ENCODE measurements around the gene GFOD2.

GFOD2 gene

GRCh38 chr16:67657017-67657608 is 62.0 kb downstream of the GFOD2 start:
- Histone ChIP-seq H3K27me3 (replicated peaks; ENCODE audit: control insufficient read depth, insufficient read depth, low read length) (no peaks in the 10 kb centered on the region), H3K36me3 (ENCODE audit: control insufficient read depth, insufficient read depth, low read length) (peaks cover 29% of the 10 kb centered on the region), H3K4me3 (replicated peaks; ENCODE audit: low read depth, low read length) (no peak overlapping the region)
- no peak for DNase-seq (ENCODE audit: extremely low read depth, insufficient read length)
- TF ChIP-seq, protein P1, sequence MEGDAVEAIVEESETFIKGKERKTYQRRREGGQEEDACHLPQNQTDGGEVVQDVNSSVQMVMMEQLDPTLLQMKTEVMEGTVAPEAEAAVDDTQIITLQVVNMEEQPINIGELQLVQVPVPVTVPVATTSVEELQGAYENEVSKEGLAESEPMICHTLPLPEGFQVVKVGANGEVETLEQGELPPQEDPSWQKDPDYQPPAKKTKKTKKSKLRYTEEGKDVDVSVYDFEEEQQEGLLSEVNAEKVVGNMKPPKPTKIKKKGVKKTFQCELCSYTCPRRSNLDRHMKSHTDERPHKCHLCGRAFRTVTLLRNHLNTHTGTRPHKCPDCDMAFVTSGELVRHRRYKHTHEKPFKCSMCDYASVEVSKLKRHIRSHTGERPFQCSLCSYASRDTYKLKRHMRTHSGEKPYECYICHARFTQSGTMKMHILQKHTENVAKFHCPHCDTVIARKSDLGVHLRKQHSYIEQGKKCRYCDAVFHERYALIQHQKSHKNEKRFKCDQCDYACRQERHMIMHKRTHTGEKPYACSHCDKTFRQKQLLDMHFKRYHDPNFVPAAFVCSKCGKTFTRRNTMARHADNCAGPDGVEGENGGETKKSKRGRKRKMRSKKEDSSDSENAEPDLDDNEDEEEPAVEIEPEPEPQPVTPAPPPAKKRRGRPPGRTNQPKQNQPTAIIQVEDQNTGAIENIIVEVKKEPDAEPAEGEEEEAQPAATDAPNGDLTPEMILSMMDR (IDR thresholded peaks at IDR 0.05; ENCODE audit: insufficient read depth, low read length, poor library complexity, severe bottlenecking): no peak

DNA sequence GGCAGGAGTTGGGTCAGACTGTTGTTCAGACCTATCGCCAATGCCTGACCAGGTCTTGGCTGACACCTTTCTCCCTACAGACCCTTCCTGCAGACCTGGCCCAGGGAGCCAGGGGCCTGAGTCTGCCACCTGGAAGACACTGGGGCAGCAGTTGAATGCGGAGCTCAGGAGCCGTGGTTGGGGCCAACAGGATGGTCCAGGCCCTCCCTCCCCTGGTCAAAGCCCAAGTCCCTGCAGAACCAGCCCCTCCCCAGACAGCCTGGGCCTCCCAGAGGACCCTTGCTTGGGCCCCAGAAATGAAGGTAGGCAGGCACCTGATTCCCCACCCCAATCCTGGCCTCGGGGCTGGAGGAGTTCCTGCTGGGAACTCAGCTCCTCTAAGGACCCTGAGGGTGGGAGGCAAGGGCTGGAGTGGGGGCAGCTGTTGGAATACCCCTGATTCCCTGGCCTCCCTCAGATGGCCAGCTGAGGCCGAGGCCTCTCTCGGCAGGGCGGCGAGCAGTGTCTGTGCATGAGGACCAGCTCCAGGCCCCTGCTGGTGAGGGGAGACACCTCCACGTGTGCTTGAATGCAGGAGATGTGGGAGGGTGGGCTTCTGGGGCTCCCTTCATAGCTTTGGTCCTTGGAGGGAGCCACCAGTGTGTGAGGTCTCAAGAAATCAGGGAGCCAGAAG is 62.6 kb downstream of the GFOD2 start:
- Histone ChIP-seq H3K4me3 (replicated peaks; ENCODE audit: low read depth, low read length) (no peak overlapping the region), H3K36me3 (ENCODE audit: control insufficient read depth, insufficient read depth, low read length) (peaks cover 35% of the 10 kb centered on the region), H3K27me3 (replicated peaks; ENCODE audit: control insufficient read depth, insufficient read depth, low read length) (no peaks in the 10 kb centered on the region)
- TF ChIP-seq, protein P1 (IDR thresholded peaks at IDR 0.05; ENCODE audit: insufficient read depth, low read length, poor library complexity, severe bottlenecking): no peak
- no peak for DNase-seq (ENCODE audit: extremely low read depth, insufficient read length)

DNA sequence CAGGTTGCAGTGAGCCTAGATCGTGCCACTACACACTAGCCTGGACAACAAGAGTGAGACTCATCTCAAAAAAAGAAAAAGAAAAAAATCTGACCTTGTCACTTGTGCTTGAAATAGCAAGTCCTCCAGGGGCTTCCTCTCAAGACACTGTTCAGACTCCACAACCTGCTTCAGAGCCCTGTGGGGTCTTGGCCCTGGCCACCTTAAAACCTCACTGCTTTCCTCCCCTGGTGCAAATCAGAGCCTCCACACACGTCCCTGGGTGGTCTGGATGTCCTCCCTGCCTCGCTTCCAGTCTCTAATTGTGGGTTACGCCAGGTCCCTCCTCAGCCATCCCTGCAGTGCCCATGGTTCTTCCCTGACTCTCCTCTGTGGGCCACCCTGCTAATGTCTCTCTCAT is 63.8 kb downstream of the GFOD2 start:
- DNase-seq (ENCODE audit: extremely low read depth, insufficient read length): no peak
- H3K27me3 ChIP-seq (replicated peaks; ENCODE audit: control insufficient read depth, insufficient read depth, low read length): no peaks in the 10 kb centered on the region
- peaks cover 40% of the 10 kb centered on the region for H3K36me3 ChIP-seq (ENCODE audit: control insufficient read depth, insufficient read depth, low read length)
- no peak overlapping the region for H3K4me3 ChIP-seq (replicated peaks; ENCODE audit: low read depth, low read length)
- TF ChIP-seq, protein P1 (IDR thresholded peaks at IDR 0.05; ENCODE audit: insufficient read depth, low read length, poor library complexity, severe bottlenecking): no peak

DNA sequence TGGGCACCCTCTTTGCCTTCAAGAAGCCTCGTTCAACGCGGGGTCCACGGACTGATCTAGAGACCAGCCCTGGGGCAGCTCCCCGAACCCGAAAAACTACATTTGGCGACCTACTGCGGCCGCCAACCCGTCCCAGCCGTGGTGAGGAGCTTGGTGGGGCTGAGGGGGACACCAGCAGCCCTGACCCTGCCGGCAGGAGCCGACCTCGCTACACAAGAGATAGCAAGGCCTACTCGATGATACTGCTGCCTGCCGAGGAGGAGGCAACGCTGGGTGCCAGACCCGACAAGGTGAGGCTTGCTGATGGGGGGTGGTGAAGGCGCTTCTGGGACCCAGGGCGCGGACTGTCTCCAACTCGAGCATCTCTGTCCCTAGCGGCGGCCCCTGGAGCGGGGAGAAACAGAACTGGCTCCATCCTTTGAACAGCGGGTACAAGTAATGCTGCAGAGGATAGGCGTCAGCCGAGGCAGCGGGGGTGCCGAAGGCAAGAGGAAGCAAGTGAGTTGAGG is 64.7 kb downstream of the GFOD2 start:
- TF ChIP-seq, protein P1 (IDR thresholded peaks at IDR 0.05; ENCODE audit: insufficient read depth, low read length, poor library complexity, severe bottlenecking): no peak
- no peaks in the 10 kb centered on the region for H3K27me3 ChIP-seq (replicated peaks; ENCODE audit: control insufficient read depth, insufficient read depth, low read length)
- no peak overlapping the region for H3K4me3 ChIP-seq (replicated peaks; ENCODE audit: low read depth, low read length)
- no peak for DNase-seq (ENCODE audit: extremely low read depth, insufficient read length)
- H3K36me3 ChIP-seq (ENCODE audit: control insufficient read depth, insufficient read depth, low read length): peaks cover 47% of the 10 kb centered on the region

- H3K4me3 ChIP-seq (replicated peaks; ENCODE audit: low read depth, low read length): no peak overlapping the region
- TF ChIP-seq, protein P1 (IDR thresholded peaks at IDR 0.05; ENCODE audit: insufficient read depth, low read length, poor library complexity, severe bottlenecking): no peak
- DNase-seq (ENCODE audit: extremely low read depth, insufficient read length): no peak
- H3K27me3 ChIP-seq (replicated peaks; ENCODE audit: control insufficient read depth, insufficient read depth, low read length): no peaks in the 10 kb centered on the region
- peaks cover 51% of the 10 kb centered on the region for H3K36me3 ChIP-seq (ENCODE audit: control insufficient read depth, insufficient read depth, low read length)
Measured at GRCh38 chr16:67653789-67654402, 65.2 kb downstream of the GFOD2 start.

All from GM06990 (cell line).